ENCODE results near the gene CDC26. TPM values are rescaled to one million over a fixed set of nuclear protein-coding genes. Genes with fewer than 3 reads are reported as not detected.

The CDC26 gene
- total and polyA plus RNA-seq, 7 experiments from 2014 or later = 21.7 to 185 (median 36.3) TPM

DNA sequence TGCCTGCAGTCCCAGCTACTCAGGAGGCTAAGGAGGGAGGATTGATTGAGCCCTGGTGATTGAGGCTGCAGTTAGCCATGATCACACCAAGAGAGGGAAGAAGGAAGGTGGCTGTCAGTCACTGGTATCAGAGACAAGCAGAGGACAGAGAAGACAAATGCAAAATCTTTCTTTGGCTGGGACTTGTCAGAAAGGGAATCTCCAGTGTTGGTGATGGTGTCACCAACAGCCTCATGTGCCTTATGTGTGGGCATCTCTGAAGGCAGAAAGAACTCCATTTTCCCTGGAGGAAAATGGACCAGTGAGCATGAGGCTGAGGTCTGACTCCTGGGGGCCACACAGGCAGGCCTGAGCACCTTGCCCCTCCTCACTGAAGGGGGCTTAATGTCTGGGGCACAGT, 39.9 kb upstream of the CDC26 start:
- H3K4me3 ChIP-seq (ENCODE audit: low read length) = no peak overlapping the region
- POLR2A ChIA-PET = no interaction called here
- Mint-ChIP-seq H3K27me3 (no peaks in the 10 kb centered on the region), H3K4me1 (no peaks in the 10 kb centered on the region), H3K27ac (no peak overlapping the region), H3K4me3 (no peak overlapping the region), H3K9me3 (no peaks in the 10 kb centered on the region), H3K36me3 (peaks cover 0 to 6% (median 0%) of the 10 kb centered on the region in 5 donors)
- H3K27ac ChIP-seq (ENCODE audit: low read depth, low read length) = no peak overlapping the region
- H3K27me3 ChIP-seq (ENCODE audit: control insufficient read depth in 2 of 2, insufficient read depth in 2 of 2, low read length in 2 of 2) = no peaks in the 10 kb centered on the region
- DNase-seq (no peak), ATAC-seq (no peak)
- H3K4me1 ChIP-seq (ENCODE audit: control insufficient read depth in 2 of 2, insufficient read depth in 2 of 2, low read length in 2 of 2) = no peaks in the 10 kb centered on the region
- intact Hi-C loops (cut with micrococcal nuclease) = no loop called here
- peaks cover 0 to 3% (median 0%) of the 10 kb centered on the region in 3 experiments for H3K36me3 ChIP-seq (ENCODE audit: control insufficient read depth in 2 of 3, insufficient read depth in 3 of 3, low read length in 3 of 3)
- no peaks in the 10 kb centered on the region for H3K9me3 ChIP-seq (ENCODE audit: control insufficient read depth in 2 of 3, low read length in 3 of 3)
- CTCF ChIA-PET = no interaction called here

GRCh38 chr9:113313261-113313660, 37.9 kb upstream of the CDC26 start:
- intact Hi-C loops (cut with micrococcal nuclease) = no loop called here
- POLR2A ChIA-PET = no interaction called here

GRCh38 chr9:113311961-113312360, 36.6 kb upstream of the CDC26 start:
- H3K4me3 Mint-ChIP-seq = no peak overlapping the region
- Histone ChIP-seq H3K27me3 (ENCODE audit: control insufficient read depth in 2 of 2, insufficient read depth in 2 of 2, low read length in 2 of 2) (no peaks in the 10 kb centered on the region), H3K27ac (ENCODE audit: low read depth, low read length) (no peak overlapping the region), H3K4me1 (ENCODE audit: control insufficient read depth in 2 of 2, insufficient read depth in 2 of 2, low read length in 2 of 2) (no peaks in the 10 kb centered on the region), H3K9me3 (ENCODE audit: control insufficient read depth in 2 of 3, low read length in 3 of 3) (no peaks in the 10 kb centered on the region), H3K36me3 (ENCODE audit: control insufficient read depth in 2 of 3, insufficient read depth in 3 of 3, low read length in 3 of 3) (no peaks in the 10 kb centered on the region), H3K4me3 (ENCODE audit: low read length) (no peak overlapping the region)
- H3K4me1 Mint-ChIP-seq = no peaks in the 10 kb centered on the region
- DNase-seq (no peak), ATAC-seq (no peak)
- no peak overlapping the region for H3K27ac Mint-ChIP-seq
- intact Hi-C loops (cut with micrococcal nuclease) = no loop called here
- H3K36me3 Mint-ChIP-seq = no peaks in the 10 kb centered on the region
- no peaks in the 10 kb centered on the region for H3K27me3 Mint-ChIP-seq
- no peaks in the 10 kb centered on the region for H3K9me3 Mint-ChIP-seq
- POLR2A ChIA-PET = no interaction called here
- CTCF ChIA-PET = interaction anchor here (0.6 to 0.9 kb wide), 3 partner anchors 11 to 1876 kb away, joined by 3 to 4 read pairs (median 3); no protein-coding TSS in a partner anchor

More at GRCh38 chr9:113313261-113313660, 37.9 kb upstream of the CDC26 start:
- H3K27ac Mint-ChIP-seq = no peak overlapping the region
- no peak for DNase-seq
- H3K4me3 Mint-ChIP-seq = no peak overlapping the region
- H3K27me3 Mint-ChIP-seq = no peaks in the 10 kb centered on the region
- no peak for ATAC-seq
- no peaks in the 10 kb centered on the region for H3K36me3 Mint-ChIP-seq
- H3K4me3 ChIP-seq (ENCODE audit: low read length) = no peak overlapping the region
- H3K9me3 ChIP-seq (ENCODE audit: control insufficient read depth in 2 of 3, low read length in 3 of 3) = no peaks in the 10 kb centered on the region
- H3K9me3 Mint-ChIP-seq = no peaks in the 10 kb centered on the region
- H3K4me1 Mint-ChIP-seq = no peaks in the 10 kb centered on the region
- no peaks in the 10 kb centered on the region for H3K27me3 ChIP-seq (ENCODE audit: control insufficient read depth in 2 of 2, insufficient read depth in 2 of 2, low read length in 2 of 2)
- H3K4me1 ChIP-seq (ENCODE audit: control insufficient read depth in 2 of 2, insufficient read depth in 2 of 2, low read length in 2 of 2) = no peaks in the 10 kb centered on the region
- H3K36me3 ChIP-seq (ENCODE audit: control insufficient read depth in 2 of 3, insufficient read depth in 3 of 3, low read length in 3 of 3) = peaks cover 0 to 2% (median 0%) of the 10 kb centered on the region in 3 experiments
- H3K27ac ChIP-seq (ENCODE audit: low read depth, low read length) = no peak overlapping the region
- CTCF ChIA-PET = interaction anchor here (1.2 kb wide), 1 partner anchor 345 kb away, joined by 3 read pairs; no protein-coding TSS in a partner anchor

DNA sequence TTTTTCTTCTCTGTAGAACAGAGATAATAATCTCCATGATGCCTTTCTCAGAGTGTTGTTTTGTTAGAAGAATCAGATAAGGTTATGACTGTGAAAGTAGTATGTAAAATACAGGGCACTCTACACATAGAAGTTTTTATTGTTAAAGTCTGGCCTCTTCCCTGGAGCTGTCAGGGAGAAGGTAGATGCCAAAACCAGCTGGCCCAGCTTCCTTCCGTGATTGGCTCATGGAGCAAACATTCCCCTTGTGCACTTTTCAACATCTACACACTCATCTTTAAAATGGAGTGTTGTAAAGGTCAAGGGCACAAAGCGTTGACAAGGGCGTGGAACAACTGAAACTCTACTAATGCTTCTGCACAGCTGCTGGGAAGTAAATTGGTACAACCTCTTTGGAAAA, 35.2 kb upstream of the CDC26 start:
- Histone ChIP-seq H3K27me3 (ENCODE audit: control insufficient read depth in 2 of 2, insufficient read depth in 2 of 2, low read length in 2 of 2) (no peaks in the 10 kb centered on the region), H3K36me3 (ENCODE audit: control insufficient read depth in 2 of 3, insufficient read depth in 3 of 3, low read length in 3 of 3) (no peaks in the 10 kb centered on the region), H3K9me3 (ENCODE audit: control insufficient read depth in 2 of 3, low read length in 3 of 3) (no peaks in the 10 kb centered on the region), H3K27ac (ENCODE audit: low read depth, low read length) (no peak overlapping the region), H3K4me3 (ENCODE audit: low read length) (no peak overlapping the region), H3K4me1 (ENCODE audit: control insufficient read depth in 2 of 2, insufficient read depth in 2 of 2, low read length in 2 of 2) (no peaks in the 10 kb centered on the region)
- CTCF ChIA-PET = interaction anchor here (0.6 to 1.3 kb wide), 3 partner anchors 268 to 1779 kb away, joined by 3 read pairs; no protein-coding TSS in a partner anchor
- Mint-ChIP-seq H3K4me3 (no peak overlapping the region), H3K4me1 (no peaks in the 10 kb centered on the region), H3K36me3 (no peaks in the 10 kb centered on the region), H3K9me3 (no peaks in the 10 kb centered on the region), H3K27me3 (peaks cover 0 to 5% (median 0%) of the 10 kb centered on the region in 5 donors), H3K27ac (peak overlapping the region in 1 of 9 donors; percentile 25)
- POLR2A ChIA-PET = interaction anchor here (0.6 kb wide), 1 partner anchor 561 kb away, joined by 3 read pairs; no protein-coding TSS in a partner anchor
- intact Hi-C loops (cut with micrococcal nuclease) = no loop called here
- ATAC-seq (no peak), DNase-seq (no peak)

DNA sequence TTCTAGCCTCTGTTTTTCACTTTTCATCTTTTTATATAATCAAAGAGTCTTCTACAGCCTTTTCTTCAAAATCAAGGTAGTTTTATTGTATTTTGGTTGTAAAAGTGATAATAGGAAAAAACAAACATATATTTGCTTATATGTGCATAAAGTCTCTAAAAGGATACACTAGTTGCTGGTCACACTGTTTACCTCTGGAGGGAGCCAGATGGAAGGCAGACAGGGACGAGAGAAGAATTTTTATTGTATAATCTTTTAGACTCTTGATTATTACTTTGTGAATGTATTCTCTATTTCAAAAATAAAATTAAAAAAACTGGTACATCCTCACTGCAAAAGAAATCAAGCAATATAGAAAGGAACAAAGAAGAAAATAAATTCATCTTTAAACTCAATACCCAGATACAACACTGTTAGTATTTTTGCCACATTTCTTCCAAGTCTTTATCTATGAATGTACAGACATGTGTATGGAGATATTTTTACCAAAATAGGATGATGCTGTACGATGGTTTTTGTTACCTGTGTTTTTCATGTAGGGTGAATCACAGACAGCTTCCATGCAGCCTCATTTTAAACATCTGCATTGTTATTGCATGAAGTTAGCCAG, 33.9 kb upstream of the CDC26 start:
- H3K27me3 ChIP-seq (ENCODE audit: control insufficient read depth in 2 of 2, insufficient read depth in 2 of 2, low read length in 2 of 2) = no peaks in the 10 kb centered on the region
- Mint-ChIP-seq H3K4me3 (no peak overlapping the region), H3K9me3 (no peaks in the 10 kb centered on the region), H3K4me1 (no peaks in the 10 kb centered on the region), H3K27me3 (peaks cover 0 to 7% (median 0%) of the 10 kb centered on the region in 5 donors), H3K36me3 (no peaks in the 10 kb centered on the region), H3K27ac (no peak overlapping the region)
- DNase-seq = peak in 5 of 9 donors; percentile 19 to 45 (median 33)
- ATAC-seq = peak; percentile 57
- no peak overlapping the region for H3K4me3 ChIP-seq (ENCODE audit: low read length)
- H3K9me3 ChIP-seq (ENCODE audit: control insufficient read depth in 2 of 3, low read length in 3 of 3) = no peaks in the 10 kb centered on the region
- POLR2A ChIA-PET = no interaction called here
- no peaks in the 10 kb centered on the region for H3K36me3 ChIP-seq (ENCODE audit: control insufficient read depth in 2 of 3, insufficient read depth in 3 of 3, low read length in 3 of 3)
- H3K4me1 ChIP-seq (ENCODE audit: control insufficient read depth in 2 of 2, insufficient read depth in 2 of 2, low read length in 2 of 2) = no peaks in the 10 kb centered on the region
- CTCF ChIA-PET = interaction anchor here (0.6 to 1.3 kb wide), 4 partner anchors 39 to 829 kb away, joined by 3 to 4 read pairs (median 3); no protein-coding TSS in a partner anchor
- no peak overlapping the region for H3K27ac ChIP-seq (ENCODE audit: low read depth, low read length)
- intact Hi-C loops (cut with micrococcal nuclease) = loop anchor here (1.0 to 5.0 kb wide), 7 partner anchors 35 to 349 kb away; partner anchors contain the start of gene ALAD (in 2 of the 2)

- no peaks in the 10 kb centered on the region for H3K9me3 Mint-ChIP-seq
- Histone ChIP-seq H3K36me3 (ENCODE audit: control insufficient read depth in 2 of 3, insufficient read depth in 3 of 3, low read length in 3 of 3) (no peaks in the 10 kb centered on the region), H3K9me3 (ENCODE audit: control insufficient read depth in 2 of 3, low read length in 3 of 3) (no peaks in the 10 kb centered on the region), H3K4me3 (ENCODE audit: low read length) (no peak overlapping the region), H3K27me3 (ENCODE audit: control insufficient read depth in 2 of 2, insufficient read depth in 2 of 2, low read length in 2 of 2) (no peaks in the 10 kb centered on the region), H3K4me1 (ENCODE audit: control insufficient read depth in 2 of 2, insufficient read depth in 2 of 2, low read length in 2 of 2) (no peaks in the 10 kb centered on the region), H3K27ac (ENCODE audit: low read depth, low read length) (no peak overlapping the region)
- ChIA-PET POLR2A (no interaction called here), CTCF (interaction anchor here (1.3 kb wide), 1 partner anchor 99 kb away, joined by 3 read pairs; no protein-coding TSS in a partner anchor)
- H3K27ac Mint-ChIP-seq = peak overlapping the region in 1 of 9 donors; percentile 36
- no peaks in the 10 kb centered on the region for H3K36me3 Mint-ChIP-seq
- intact Hi-C loops (cut with micrococcal nuclease) = loop anchor here in 1 of 2 donors (5.0 kb wide), 1 partner anchor 275 kb away; no protein-coding TSS in a partner anchor
- DNase-seq = no peak
- no peak for ATAC-seq
- no peak overlapping the region for H3K4me3 Mint-ChIP-seq
- no peaks in the 10 kb centered on the region for H3K4me1 Mint-ChIP-seq
- H3K27me3 Mint-ChIP-seq = peaks cover 0 to 7% (median 4%) of the 10 kb centered on the region in 5 donors
These were observed 32.1 kb upstream of the CDC26 start for GRCh38 chr9:113307396-113307975.
